Fibroblast of peridontal ligament (primary cell): ENCODE measurements around the gene S1PR3.

Experiments used
- DNase-seq: peaks from one replicate; pipeline ENCODE4 v3.0.0-alpha.2; 2010; ENCODE audit errors: extremely low read depth

S1PR3 gene

DNA sequence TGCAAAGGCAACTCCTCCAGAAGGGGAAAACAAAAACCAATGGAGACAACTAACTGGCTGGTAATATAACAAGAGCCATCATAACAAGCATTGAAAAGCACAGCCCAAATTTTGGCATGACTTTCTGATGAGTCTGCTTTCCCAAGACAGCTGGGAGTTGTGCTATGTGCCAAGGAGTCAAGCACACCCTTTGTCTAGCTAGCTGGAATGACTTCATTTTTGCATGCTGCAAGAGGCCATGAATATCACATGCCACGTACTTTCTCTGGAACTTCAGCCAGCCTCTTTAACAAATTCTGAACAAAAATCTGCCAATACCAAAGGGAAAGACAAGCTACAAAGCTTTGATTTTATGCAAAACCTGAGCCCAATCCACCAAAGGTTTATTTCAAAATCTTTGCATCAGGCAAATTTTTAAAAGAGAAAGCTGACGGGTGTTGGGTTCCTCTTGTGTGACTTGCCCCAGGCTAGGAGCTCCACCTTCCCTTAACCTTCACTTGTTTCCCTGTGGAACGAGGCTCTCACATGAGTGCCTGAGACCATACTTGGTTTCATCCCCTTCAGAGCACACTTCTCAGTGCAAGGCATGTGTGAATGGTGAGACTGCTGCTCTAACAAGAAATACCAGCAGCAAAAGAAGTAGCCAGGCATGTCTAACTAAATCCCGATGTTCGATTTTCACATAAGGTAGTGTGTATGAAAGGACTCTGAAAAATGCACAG is 47.3 kb downstream of the S1PR3 start:
- DNase-seq, result peak; percentile 99

DNA sequence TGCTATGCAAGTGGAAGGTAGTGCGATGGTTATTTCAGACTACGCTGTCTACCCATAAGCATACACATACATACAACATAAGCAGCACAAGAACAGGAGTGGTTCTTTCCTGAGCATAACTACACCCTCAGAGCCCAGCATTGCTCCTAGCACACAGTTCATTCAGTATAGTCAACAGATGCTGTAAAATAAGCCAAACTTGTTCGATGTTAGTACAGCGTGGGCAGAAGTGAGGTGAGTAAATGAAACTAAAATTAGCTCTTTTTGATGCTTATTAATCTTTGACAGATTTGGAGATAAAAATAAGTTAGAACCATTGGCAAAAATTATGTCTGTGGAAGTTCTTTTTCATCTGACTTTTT is 47.8 kb downstream of the S1PR3 start:
- DNase-seq, result no peak

DNA sequence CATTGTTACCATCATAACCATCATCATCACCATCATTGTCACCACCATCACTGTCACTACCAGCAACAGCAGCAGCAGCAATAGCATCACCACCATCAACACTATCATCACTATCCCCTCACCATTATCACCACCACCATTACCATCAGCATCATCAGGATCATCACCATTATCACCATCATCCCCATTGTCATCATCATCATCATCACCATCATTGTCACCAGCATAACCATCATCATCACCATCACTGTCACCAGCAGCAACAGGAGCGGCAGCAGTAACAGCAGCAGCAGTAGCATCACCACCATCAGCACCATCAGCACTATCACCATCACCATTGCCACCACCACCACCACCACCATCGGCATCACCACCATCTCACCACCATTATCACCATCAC is 48.4 kb downstream of the S1PR3 start:
- DNase-seq, result no peak

DNA sequence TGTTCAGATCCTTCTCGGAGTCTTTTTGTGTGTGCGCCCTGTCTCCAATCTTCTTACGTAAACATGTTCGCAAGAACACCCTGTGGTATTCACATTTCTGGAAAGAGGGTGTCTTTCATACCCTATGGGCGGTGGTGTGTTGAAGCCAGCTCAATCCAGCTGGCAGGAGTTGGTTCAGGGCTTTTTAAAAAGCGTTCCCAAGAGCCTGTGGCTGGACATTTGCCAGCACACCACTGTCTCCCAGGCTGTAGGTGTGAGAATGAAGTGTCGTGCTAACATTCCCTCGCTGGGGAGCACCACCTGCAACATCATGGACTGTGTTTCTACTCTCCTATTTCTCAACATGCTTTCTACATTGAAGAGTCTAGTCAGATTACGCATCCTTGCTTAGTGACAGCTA is 51.7 kb downstream of the S1PR3 start:
- no peak for DNase-seq

DNA sequence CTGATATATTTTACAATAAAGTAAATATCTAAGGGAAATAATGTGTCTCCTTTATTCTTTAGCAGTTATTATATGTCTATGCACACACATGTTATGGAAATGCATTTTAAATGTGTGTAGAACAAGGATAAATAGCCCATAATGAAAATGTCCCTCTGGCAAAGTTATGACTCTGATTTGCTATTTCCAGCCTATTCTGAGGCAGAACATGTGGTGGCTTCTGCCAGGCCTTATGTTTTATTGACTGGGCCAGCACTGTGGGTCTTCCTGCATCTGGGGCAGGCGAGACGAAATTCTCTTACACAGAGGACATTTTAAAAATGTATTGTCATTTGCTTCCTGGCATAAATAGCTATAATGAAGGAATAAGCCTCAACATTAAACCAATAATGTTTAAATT is 52.8 kb downstream of the S1PR3 start:
- no peak for DNase-seq

DNA sequence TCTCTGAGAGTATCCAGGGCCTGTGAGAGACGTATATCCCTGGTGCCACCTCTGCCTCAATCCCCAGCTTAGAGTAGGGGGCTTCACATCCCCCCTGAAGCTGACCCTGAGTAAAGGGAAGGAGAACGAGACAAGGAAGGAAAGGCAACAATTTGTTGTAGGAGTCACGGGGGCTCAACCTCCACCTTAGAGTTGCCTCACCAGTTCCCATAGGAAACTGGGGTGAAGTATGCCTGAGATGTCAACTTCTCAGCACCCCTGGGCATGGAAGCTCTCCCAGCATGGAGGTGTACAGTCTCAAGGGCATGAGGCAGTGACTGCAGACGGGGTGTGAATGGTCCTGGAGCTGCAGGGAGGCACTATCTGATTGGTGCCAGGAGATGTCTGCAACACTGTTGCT is 53.6 kb downstream of the S1PR3 start:
- DNase-seq, result no peak

DNA sequence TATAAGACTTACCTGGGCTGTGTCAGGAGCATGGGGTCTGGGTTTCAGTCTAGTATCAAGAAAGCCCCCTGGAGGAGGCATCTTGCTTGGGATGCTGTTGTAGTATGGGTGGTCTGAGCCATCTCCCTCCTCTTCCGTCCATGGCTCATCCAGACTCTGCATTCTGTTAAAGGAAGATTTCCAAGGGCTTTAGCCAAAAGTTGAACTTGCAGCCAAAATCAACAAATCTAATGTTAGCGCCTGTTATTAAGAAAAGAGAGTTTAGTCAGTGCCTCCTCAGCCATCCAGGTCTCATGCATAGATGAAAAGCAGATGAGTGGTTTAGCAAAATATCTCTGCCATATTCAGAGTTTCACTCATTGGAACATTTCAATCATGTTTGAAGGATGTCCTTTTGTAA is 55.6 kb downstream of the S1PR3 start:
- peak; percentile 87 for DNase-seq

DNA sequence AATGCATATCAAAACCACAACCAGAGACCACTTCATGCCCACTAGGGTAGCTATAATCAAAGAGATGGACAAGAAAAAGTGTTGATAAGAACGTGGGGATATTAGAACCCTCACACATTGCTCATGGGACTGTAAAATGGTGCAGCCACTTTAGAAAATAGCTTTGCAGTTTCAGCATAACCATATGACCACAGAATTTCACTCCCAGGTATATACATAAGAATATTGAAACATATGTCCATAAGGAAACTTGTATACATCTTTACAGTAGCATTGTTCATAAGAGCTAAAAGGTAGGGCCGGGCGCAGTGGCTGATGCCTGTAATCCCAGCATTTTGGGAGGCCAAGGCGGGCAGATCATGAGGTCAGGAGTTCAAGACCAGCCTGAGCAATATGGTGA is 56.4 kb downstream of the S1PR3 start:
- no peak for DNase-seq

DNA sequence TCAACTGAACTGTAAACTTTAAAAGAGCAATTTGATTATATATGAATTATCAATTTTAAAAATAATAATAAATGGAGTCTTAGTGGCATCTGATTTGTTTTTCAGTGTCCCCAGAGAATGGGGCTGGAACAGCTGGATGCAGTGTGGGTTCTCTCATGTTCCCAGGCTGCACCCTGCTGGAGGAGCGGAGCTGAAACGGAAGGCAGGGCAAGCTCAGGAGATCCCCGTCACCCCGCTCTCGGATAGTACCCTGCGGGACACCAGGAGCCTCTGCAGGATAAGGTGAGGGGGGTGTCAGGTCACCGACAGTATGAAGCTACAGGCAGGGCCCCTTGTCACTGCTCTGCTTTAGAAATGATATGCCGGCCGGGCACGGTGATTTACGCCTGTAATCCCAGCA is 57.3 kb downstream of the S1PR3 start:
- DNase-seq, result no peak

DNA sequence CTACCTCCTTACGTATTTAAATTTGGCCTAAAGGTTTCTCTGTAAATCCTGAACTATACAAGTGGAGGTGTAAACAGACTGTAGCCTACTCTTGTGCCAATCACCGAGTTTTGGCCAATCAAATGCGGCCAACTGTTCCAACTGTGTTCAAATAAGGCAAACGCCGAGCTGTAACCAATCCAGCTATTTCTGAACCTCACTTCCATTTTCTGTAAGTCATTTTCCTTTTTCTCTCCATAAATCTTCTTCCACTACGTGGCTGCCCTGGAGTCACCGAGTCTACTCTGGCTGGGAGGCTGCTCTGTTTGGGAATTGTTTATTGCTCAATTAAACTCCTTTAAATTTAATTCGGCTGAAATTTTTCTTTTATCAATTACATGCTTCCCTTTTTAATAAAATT is 58.4 kb downstream of the S1PR3 start:
- no peak for DNase-seq

DNA sequence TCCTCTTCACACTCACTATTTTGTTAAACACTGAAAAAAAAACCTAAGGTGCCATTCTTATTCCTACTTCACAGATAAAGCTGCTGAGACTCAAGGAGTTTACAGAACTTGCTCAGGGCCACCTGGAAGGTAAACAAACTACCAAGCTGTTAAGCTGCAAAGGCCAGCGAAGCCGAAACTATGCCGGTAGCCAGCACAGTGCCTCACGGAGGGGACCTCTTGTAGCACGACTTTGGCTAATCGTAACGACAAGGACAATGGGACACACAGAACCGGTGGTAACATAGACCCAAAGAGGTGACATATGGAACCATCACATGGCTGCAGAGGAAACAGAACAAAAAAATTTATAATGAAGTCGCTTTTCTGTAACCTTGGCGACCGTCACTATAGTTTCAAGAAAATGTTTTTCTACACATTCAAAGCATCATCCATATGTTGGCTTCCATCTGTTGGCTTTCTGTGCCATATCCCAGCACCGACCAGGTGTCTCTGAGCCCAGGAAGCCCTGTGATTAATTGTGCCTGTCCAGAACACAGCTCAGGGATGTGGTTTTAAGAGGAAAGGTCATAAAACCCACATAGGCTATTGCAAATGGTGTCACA is 60.3 kb downstream of the S1PR3 start:
- no peak for DNase-seq

DNA sequence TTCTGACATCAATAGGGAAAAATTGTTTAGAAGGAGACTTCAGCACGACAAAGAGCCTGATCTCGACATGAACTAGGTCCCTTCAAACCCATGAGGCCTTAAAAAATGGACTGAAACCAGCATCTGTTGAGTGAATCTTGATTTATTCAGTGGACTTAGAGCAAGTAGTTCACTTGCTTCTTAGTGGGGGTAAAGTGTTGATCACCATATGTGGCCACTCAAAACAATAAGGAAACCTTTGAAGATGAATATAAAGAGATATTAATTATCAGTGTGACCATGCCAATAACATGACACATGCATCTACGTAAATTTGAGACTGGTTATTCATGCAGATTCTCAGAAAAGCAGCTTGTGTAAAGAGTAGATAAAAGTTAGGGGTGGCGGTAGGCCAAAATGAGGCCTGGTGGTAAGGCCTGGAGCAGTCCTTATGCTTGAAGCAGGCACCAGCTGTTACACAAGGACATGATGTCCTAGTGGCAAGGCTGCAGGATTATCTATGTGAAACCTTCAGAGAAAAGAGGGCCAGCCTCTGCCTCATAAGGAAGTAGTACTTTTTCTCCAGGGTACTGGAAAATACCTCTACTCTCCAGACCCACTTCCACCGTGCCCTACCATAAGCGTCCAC is 61.3 kb downstream of the S1PR3 start:
- DNase-seq, result no peak

DNA sequence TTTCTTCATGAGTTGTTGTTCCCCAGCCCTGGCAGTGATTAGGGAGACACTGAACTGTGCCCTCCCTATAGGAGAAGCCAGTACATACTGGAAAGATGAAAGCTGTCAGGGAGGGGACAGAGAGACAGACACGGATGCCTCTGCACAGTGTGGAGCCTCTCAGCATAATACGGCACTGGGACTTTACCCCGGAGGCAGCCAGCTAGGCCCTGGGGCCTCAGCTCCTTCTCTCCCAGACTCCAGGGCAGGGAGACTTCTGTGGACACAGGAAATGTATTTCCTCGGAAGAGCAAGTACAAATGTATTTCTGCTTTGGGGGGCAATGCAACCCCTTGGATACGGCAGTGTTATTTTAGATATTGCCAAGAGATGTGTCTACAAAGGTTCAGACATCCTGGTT is 62.0 kb downstream of the S1PR3 start:
- no peak for DNase-seq
